ENCODE results near the gene RSF1.
A peak's percentile ranks its signal among the peaks of the same experiment; 100 is the strongest.

RSF1 gene

DNA sequence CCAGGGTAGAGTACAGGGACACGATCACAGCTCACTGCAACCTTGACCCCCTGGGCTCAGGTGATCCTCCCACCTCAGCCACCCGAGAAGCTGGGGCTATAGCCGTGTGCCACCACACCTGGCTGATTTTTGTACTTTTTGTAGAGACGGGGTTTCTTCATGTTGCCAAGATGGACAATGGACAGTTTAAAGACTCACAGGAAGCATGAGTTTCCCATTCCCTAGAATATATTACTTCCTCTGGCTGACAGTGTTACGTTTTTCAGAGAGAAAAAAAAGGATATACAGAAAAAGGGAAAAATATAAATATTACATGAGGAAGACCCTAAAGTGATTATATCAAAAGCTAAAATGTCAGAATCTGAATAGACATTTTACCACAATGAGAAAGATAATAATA lies 72.3 kb downstream of the RSF1 start:
- Histone ChIP-seq H3K27me3 (replicated peaks; ENCODE audit: control insufficient read depth, insufficient read depth, low read length) (no peaks in the 10 kb centered on the region), H3K36me3 (ENCODE audit: control insufficient read depth, insufficient read depth, low read length, severe bottlenecking) (peaks cover 3% of the 10 kb centered on the region), H3K9ac (ENCODE audit: low read length) (no peak overlapping the region), H3K9me3 (ENCODE audit: control insufficient read depth, low read length) (no peaks in the 10 kb centered on the region), H3K4me3 (ENCODE audit: low read length) (no peak overlapping the region), H3K4me1 (ENCODE audit: control insufficient read depth, insufficient read depth, low read length) (peaks cover 17% of the 10 kb centered on the region)
- no peak for DNase-seq (ENCODE audit: low read depth)

DNA sequence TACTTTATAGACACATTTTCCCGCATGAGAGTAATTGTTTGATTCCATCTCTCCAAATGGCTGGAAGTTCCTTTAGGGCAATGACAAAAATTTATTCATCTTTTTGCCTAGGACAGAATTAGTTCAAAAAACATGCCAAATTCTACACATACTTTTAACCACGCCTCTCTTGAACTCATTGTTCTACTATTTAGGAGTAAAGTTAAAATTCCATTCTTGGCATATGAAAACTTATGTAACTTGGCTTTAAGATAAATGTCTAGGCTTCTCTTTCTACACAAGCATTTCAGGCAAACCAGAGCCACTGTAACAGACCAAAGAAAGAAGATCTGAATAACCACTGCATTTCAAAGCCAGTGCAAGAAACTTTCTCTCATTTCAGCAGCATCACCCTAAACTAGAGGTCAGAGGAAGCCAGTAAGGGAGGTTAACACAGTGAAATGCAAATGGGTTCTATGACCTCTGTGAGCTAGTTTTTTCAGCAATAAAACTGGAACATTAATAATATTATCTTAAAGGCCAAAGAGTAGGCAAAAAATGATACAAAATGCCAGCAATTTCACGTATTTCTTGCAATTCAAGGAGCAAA lies 73.0 kb downstream of the RSF1 start:
- peaks cover 3% of the 10 kb centered on the region for H3K36me3 ChIP-seq (ENCODE audit: control insufficient read depth, insufficient read depth, low read length, severe bottlenecking)

DNA sequence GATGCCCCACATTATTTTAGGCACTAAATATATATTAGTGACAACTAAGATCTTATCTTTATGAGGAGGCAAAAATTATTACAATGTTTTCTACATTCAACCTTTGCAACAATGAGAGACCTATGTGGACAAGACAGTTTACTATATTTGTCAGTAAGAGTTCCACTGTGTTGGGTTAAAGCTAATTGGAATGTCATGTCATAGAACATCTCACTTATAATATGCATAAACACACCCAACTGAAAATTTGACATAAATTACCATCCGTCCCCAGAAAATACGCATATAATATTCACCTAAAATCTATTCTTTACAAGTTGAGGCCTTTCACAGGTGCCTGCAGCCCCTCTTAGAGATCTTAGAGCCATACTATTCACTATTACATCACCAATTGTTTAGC lies 84.0 kb downstream of the RSF1 start:
- Histone ChIP-seq H3K4me3 (ENCODE audit: low read length) (no peak overlapping the region), H3K9me3 (ENCODE audit: control insufficient read depth, low read length) (peaks cover under 1% of the 10 kb centered on the region), H3K36me3 (ENCODE audit: control insufficient read depth, insufficient read depth, low read length, severe bottlenecking) (peaks cover 33% of the 10 kb centered on the region), H3K9ac (ENCODE audit: low read length) (no peak overlapping the region), H3K27me3 (replicated peaks; ENCODE audit: control insufficient read depth, insufficient read depth, low read length) (no peaks in the 10 kb centered on the region), H3K4me1 (ENCODE audit: control insufficient read depth, insufficient read depth, low read length) (no peaks in the 10 kb centered on the region)
- DNase-seq (ENCODE audit: low read depth): no peak

More for the DNA sequence above, 73.0 kb downstream of the RSF1 start:
- Histone ChIP-seq H3K27me3 (replicated peaks; ENCODE audit: control insufficient read depth, insufficient read depth, low read length) (no peaks in the 10 kb centered on the region), H3K4me3 (ENCODE audit: low read length) (no peak overlapping the region), H3K9ac (ENCODE audit: low read length) (no peak overlapping the region), H3K4me1 (ENCODE audit: control insufficient read depth, insufficient read depth, low read length) (peaks cover 13% of the 10 kb centered on the region), H3K9me3 (ENCODE audit: control insufficient read depth, low read length) (no peaks in the 10 kb centered on the region)
- DNase-seq (ENCODE audit: low read depth): peak; percentile 62

DNA sequence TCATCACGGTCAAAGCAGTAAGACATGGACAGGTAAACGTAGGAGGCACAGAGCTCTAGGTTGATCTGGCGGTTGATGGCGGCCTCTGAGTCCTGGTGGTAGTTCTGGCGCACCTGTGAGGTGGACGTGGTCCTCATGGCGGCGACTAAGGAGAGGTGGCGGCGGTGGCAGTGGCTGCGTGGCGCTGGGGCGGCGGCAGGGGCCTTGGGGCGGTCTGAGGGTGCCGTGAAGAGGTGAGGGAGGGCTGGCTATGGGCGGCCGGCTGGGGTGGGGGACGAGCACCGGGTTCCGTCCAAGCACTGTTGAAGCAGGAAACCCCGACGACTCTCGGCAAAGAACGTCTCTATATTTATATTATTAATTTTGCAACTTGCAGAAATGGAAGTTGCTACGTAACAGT lies 85.6 kb downstream of the RSF1 start:
- peaks cover 45% of the 10 kb centered on the region for H3K36me3 ChIP-seq (ENCODE audit: control insufficient read depth, insufficient read depth, low read length, severe bottlenecking)
- H3K4me1 ChIP-seq (ENCODE audit: control insufficient read depth, insufficient read depth, low read length): no peaks in the 10 kb centered on the region
- H3K4me3 ChIP-seq (ENCODE audit: low read length): no peak overlapping the region
- no peak for DNase-seq (ENCODE audit: low read depth)
- H3K27me3 ChIP-seq (replicated peaks; ENCODE audit: control insufficient read depth, insufficient read depth, low read length): no peaks in the 10 kb centered on the region
- peaks cover 14% of the 10 kb centered on the region for H3K9me3 ChIP-seq (ENCODE audit: control insufficient read depth, low read length)
- H3K9ac ChIP-seq (ENCODE audit: low read length): no peak overlapping the region

DNA sequence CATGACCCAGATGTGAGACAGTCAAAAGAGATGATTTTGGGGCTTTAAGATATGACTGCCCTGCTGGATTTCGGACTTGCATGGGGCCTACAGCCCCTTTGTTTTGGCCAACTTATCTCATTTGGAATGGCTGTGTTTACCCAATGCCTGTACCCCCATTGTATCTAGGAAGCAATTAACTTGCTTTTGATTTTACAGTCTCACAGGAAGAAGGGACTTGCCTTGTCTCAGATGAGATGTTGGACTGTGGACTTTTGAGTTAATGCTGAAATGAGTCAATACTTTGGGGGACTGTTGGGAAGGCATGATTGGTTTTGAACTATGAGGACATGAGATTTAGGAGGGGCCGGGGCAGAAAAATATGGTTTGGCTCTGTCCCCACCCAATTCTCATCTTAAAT lies 88.4 kb downstream of the RSF1 start:
- H3K9ac ChIP-seq (ENCODE audit: low read length): no peak overlapping the region
- no peaks in the 10 kb centered on the region for H3K4me1 ChIP-seq (ENCODE audit: control insufficient read depth, insufficient read depth, low read length)
- H3K9me3 ChIP-seq (ENCODE audit: control insufficient read depth, low read length): peaks cover 14% of the 10 kb centered on the region
- DNase-seq (ENCODE audit: low read depth): no peak
- peaks cover 36% of the 10 kb centered on the region for H3K36me3 ChIP-seq (ENCODE audit: control insufficient read depth, insufficient read depth, low read length, severe bottlenecking)
- H3K27me3 ChIP-seq (replicated peaks; ENCODE audit: control insufficient read depth, insufficient read depth, low read length): no peaks in the 10 kb centered on the region
- no peak overlapping the region for H3K4me3 ChIP-seq (ENCODE audit: low read length)

DNA sequence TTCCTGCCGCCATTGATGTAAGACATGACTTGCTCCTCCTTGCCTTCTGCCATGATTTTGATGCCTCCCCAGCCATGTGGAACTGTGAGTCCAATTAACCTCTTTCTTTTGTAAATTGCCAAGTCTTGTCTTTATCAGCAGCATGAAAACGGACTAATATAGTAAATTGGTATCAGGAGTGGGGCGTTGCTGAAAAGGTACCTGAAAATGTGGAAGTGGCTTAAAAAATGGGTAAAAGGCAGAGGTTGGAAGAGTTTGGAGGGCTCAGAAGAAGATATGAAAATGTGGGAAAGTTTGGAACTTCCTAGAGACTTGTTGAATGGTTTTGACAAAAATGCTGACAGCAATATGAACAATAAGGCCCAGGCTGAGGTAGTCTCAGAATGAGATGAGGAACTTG lies 89.7 kb downstream of the RSF1 start:
- Histone ChIP-seq H3K4me3 (ENCODE audit: low read length) (peak overlapping the region; percentile 42), H3K27me3 (replicated peaks; ENCODE audit: control insufficient read depth, insufficient read depth, low read length) (no peaks in the 10 kb centered on the region), H3K4me1 (ENCODE audit: control insufficient read depth, insufficient read depth, low read length) (no peaks in the 10 kb centered on the region), H3K9ac (ENCODE audit: low read length) (no peak overlapping the region), H3K36me3 (ENCODE audit: control insufficient read depth, insufficient read depth, low read length, severe bottlenecking) (peaks cover 24% of the 10 kb centered on the region), H3K9me3 (ENCODE audit: control insufficient read depth, low read length) (peaks cover 14% of the 10 kb centered on the region)
- DNase-seq (ENCODE audit: low read depth): no peak

DNA sequence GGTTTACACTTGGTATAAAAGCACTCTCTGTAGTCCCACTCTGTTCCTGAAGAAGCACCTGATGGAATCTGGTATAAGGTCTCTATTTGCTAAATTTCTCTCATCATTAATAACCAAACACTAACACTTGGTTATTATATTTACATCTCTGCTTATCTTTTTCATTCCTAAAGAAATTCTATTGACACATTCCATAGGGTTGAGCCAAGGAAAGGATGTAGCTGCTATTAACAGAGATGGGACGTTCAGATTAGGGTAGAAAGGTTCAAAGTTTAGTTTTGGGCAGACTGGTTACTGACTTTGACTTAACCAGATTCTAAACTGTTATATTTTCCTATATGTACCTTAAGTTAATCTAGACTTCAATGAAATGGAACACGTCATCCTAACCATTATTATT lies 91.5 kb downstream of the RSF1 start:
- Histone ChIP-seq H3K4me3 (ENCODE audit: low read length) (no peak overlapping the region), H3K36me3 (ENCODE audit: control insufficient read depth, insufficient read depth, low read length, severe bottlenecking) (peaks cover 30% of the 10 kb centered on the region), H3K4me1 (ENCODE audit: control insufficient read depth, insufficient read depth, low read length) (no peaks in the 10 kb centered on the region), H3K27me3 (replicated peaks; ENCODE audit: control insufficient read depth, insufficient read depth, low read length) (no peaks in the 10 kb centered on the region), H3K9me3 (ENCODE audit: control insufficient read depth, low read length) (peaks cover 14% of the 10 kb centered on the region), H3K9ac (ENCODE audit: low read length) (no peak overlapping the region)
- DNase-seq (ENCODE audit: low read depth): no peak

DNA sequence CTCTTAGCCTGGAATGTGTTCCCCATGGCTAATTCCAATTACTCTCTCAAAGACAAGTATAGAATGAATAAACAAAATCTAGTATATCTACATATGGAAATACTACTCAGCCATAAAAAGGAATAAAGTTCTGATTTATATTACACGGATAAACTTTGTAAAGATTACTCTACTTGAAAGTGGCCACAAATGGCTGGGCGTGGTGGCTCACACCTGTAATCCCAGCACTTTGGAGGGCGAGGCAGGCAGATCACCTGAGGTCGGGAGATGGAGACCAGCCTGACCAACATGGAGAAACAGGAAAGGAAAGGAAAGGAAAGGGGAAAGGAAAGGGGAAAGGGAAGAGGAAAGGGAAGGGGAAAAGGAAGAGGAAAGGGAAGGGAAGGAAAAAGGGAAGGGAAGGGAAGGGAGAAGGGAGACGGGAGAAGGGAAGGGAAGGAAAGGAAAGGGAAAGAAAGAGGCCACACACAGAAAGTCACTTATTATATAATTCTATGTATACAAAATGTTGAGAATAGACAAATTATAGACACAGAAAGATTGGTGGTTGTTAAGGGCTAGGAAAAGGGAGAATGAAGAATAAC lies 92.2 kb downstream of the RSF1 start:
- Histone ChIP-seq H3K27me3 (replicated peaks; ENCODE audit: control insufficient read depth, insufficient read depth, low read length) (no peaks in the 10 kb centered on the region), H3K4me3 (ENCODE audit: low read length) (no peak overlapping the region), H3K9ac (ENCODE audit: low read length) (no peak overlapping the region), H3K4me1 (ENCODE audit: control insufficient read depth, insufficient read depth, low read length) (no peaks in the 10 kb centered on the region), H3K9me3 (ENCODE audit: control insufficient read depth, low read length) (peaks cover 14% of the 10 kb centered on the region), H3K36me3 (ENCODE audit: control insufficient read depth, insufficient read depth, low read length, severe bottlenecking) (peaks cover 38% of the 10 kb centered on the region)
- no peak for DNase-seq (ENCODE audit: low read depth)

DNA sequence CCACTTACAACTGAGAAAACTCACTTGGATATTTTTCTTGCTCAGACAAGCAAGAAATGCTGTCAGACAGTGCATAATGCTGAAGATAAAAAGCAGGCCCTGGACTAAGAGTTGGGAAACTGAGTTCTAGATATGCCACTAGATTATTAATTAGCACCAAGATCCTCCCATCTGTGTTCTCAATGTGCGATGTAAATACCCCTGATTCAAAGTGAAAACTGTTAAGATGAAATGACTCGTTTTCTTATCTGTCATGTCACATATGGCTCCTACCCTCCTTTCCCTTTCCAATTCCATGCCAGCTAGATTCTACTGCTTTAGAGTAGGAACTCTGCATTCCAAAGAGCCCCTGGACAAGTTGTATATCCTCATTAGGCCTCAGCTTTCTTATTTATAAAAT lies 94.0 kb downstream of the RSF1 start:
- Histone ChIP-seq H3K27me3 (replicated peaks; ENCODE audit: control insufficient read depth, insufficient read depth, low read length) (no peaks in the 10 kb centered on the region), H3K9ac (ENCODE audit: low read length) (no peak overlapping the region), H3K36me3 (ENCODE audit: control insufficient read depth, insufficient read depth, low read length, severe bottlenecking) (peaks cover 37% of the 10 kb centered on the region), H3K9me3 (ENCODE audit: control insufficient read depth, low read length) (peaks cover 14% of the 10 kb centered on the region), H3K4me3 (ENCODE audit: low read length) (no peak overlapping the region), H3K4me1 (ENCODE audit: control insufficient read depth, insufficient read depth, low read length) (no peaks in the 10 kb centered on the region)
- DNase-seq (ENCODE audit: low read depth): no peak

DNA sequence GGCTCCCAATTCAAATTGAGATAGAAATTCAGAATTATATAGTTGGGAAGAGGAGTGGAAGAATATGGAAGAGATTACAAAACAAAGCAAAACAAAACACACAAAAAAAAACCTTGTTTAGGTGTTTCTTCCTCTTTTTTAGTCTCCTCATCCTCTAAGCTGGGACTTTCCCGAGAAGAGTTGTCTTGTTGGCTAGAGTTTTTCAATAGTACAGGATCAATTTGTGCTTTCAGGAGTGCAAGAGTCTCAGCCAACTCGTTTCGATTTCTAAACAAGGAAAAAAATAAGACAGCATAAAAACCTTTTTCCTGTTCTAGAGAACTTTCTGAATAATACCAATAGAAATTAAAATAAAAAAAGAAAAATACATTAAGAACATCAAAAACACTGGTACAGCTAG lies 95.1 kb downstream of the RSF1 start:
- peaks cover 3% of the 10 kb centered on the region for H3K9me3 ChIP-seq (ENCODE audit: control insufficient read depth, low read length)
- H3K27me3 ChIP-seq (replicated peaks; ENCODE audit: control insufficient read depth, insufficient read depth, low read length): no peaks in the 10 kb centered on the region
- no peaks in the 10 kb centered on the region for H3K4me1 ChIP-seq (ENCODE audit: control insufficient read depth, insufficient read depth, low read length)
- DNase-seq (ENCODE audit: low read depth): no peak
- peaks cover 26% of the 10 kb centered on the region for H3K36me3 ChIP-seq (ENCODE audit: control insufficient read depth, insufficient read depth, low read length, severe bottlenecking)
- H3K9ac ChIP-seq (ENCODE audit: low read length): no peak overlapping the region
- no peak overlapping the region for H3K4me3 ChIP-seq (ENCODE audit: low read length)

DNA sequence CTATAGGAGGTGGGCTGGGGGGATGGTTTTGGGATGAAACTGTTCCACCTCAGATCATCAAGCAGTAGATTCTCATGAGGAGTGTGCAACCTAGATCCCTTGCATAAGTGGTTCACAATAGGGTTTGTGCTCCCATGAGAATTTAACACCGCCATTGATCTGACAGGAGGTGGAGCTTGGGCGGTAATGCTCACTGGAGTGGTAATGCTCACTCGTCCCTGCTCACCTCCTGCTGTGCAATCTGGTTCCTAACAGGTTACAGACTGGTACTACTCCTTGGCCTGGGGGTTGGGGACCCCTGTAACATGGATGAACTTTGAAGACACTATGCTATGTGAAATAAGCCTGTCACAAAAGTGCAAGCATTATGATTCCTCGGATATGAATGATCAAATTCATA lies 95.9 kb downstream of the RSF1 start:
- H3K4me3 ChIP-seq (ENCODE audit: low read length): no peak overlapping the region
- no peak overlapping the region for H3K9ac ChIP-seq (ENCODE audit: low read length)
- DNase-seq (ENCODE audit: low read depth): no peak
- no peaks in the 10 kb centered on the region for H3K4me1 ChIP-seq (ENCODE audit: control insufficient read depth, insufficient read depth, low read length)
- no peaks in the 10 kb centered on the region for H3K9me3 ChIP-seq (ENCODE audit: control insufficient read depth, low read length)
- no peaks in the 10 kb centered on the region for H3K27me3 ChIP-seq (replicated peaks; ENCODE audit: control insufficient read depth, insufficient read depth, low read length)
- peaks cover 23% of the 10 kb centered on the region for H3K36me3 ChIP-seq (ENCODE audit: control insufficient read depth, insufficient read depth, low read length, severe bottlenecking)

DNA sequence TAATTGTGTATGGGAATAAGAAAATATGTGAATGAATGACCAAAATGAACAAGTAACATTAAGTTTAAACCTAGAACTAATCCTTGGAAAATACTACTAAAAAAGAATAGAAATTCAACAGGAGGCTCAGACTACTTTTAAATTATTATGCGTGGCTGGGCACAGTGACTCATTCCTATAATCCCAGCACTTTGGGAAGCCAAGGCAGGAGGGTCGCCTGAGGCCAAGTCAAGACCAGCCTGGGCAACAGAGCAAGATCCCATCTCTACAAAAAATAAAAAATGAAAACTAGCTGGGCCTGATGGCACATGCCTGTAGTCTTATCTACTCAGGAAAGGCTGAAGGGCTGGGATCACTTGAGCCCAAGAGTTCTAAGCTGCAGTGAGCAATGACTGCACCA lies 97.5 kb downstream of the RSF1 start:
- Histone ChIP-seq H3K9me3 (ENCODE audit: control insufficient read depth, low read length) (no peaks in the 10 kb centered on the region), H3K27me3 (replicated peaks; ENCODE audit: control insufficient read depth, insufficient read depth, low read length) (no peaks in the 10 kb centered on the region), H3K4me3 (ENCODE audit: low read length) (no peak overlapping the region), H3K4me1 (ENCODE audit: control insufficient read depth, insufficient read depth, low read length) (no peaks in the 10 kb centered on the region), H3K36me3 (ENCODE audit: control insufficient read depth, insufficient read depth, low read length, severe bottlenecking) (peaks cover 23% of the 10 kb centered on the region), H3K9ac (ENCODE audit: low read length) (no peak overlapping the region)
- no peak for DNase-seq (ENCODE audit: low read depth)
